ENCODE measurements around the gene HOXA9. TPM values are rescaled to one million over a fixed set of nuclear protein-coding genes. Genes with fewer than 3 reads are reported as not detected.

HOXA9 gene
- total and polyA plus RNA-seq, 2 experiments from 2014 or later: not detected

DNA sequence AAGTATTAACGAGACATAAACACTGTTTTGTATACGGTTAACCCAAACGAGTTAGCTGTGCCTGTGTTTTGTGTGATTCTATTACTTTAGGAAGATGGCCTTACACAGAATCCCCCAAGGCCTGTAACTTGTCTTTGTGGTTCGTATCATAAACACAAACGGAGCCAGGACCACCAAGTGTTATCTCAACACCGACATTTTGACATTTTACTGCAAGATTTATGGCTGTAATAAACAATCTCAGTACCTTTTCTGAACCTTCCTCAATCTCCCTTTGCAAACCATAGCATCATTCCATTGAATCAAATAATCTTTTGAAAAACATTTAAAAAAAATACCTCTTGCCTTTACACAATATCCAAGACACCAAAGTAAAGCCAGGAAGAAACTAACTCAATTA, 32.4 kb downstream of the HOXA9 start:
- Histone ChIP-seq H3K4me1 (ENCODE audit: low read depth) (no peaks in the 10 kb centered on the region), H3K27me3 (peaks cover 100% of the 10 kb centered on the region), H3K27ac (no peak overlapping the region), H3K36me3 (no peaks in the 10 kb centered on the region), H3K9me3 (ENCODE audit: low read depth) (no peaks in the 10 kb centered on the region), H3K4me3 (no peak overlapping the region)
- TF ChIP-seq, protein P1, sequence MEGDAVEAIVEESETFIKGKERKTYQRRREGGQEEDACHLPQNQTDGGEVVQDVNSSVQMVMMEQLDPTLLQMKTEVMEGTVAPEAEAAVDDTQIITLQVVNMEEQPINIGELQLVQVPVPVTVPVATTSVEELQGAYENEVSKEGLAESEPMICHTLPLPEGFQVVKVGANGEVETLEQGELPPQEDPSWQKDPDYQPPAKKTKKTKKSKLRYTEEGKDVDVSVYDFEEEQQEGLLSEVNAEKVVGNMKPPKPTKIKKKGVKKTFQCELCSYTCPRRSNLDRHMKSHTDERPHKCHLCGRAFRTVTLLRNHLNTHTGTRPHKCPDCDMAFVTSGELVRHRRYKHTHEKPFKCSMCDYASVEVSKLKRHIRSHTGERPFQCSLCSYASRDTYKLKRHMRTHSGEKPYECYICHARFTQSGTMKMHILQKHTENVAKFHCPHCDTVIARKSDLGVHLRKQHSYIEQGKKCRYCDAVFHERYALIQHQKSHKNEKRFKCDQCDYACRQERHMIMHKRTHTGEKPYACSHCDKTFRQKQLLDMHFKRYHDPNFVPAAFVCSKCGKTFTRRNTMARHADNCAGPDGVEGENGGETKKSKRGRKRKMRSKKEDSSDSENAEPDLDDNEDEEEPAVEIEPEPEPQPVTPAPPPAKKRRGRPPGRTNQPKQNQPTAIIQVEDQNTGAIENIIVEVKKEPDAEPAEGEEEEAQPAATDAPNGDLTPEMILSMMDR (IDR thresholded peaks at IDR 0.05; ENCODE audit: low read depth, low read length): no peak
- no peak for DNase-seq (ENCODE audit: low read depth in 1 of 2, low spot score in 1 of 2)

DNA sequence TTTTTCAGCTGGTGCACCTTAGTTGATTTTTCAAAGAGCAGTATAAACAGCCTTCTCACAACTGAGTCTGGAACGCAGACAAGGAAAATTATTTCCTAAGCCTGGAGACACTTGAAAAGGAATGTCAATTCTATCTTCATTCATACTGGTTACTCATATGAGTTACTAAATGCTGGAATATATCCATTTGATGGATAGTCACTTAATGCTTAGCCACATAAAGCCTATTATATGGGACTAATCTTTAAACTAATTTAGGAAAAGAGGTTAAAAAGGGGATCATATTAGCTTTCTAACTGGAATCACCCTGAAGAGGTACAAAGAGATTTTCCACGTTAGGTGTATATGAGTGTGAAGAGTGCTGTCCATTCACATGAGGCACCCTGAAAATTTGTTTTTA, 33.1 kb downstream of the HOXA9 start:
- Histone ChIP-seq H3K27ac (no peak overlapping the region), H3K36me3 (no peaks in the 10 kb centered on the region), H3K27me3 (peaks cover 100% of the 10 kb centered on the region), H3K4me1 (ENCODE audit: low read depth) (no peaks in the 10 kb centered on the region), H3K4me3 (no peak overlapping the region), H3K9me3 (ENCODE audit: low read depth) (no peaks in the 10 kb centered on the region)
- TF ChIP-seq, protein P1 (IDR thresholded peaks at IDR 0.05; ENCODE audit: low read depth, low read length): no peak
- no peak for DNase-seq (ENCODE audit: low read depth in 1 of 2, low spot score in 1 of 2)

DNA sequence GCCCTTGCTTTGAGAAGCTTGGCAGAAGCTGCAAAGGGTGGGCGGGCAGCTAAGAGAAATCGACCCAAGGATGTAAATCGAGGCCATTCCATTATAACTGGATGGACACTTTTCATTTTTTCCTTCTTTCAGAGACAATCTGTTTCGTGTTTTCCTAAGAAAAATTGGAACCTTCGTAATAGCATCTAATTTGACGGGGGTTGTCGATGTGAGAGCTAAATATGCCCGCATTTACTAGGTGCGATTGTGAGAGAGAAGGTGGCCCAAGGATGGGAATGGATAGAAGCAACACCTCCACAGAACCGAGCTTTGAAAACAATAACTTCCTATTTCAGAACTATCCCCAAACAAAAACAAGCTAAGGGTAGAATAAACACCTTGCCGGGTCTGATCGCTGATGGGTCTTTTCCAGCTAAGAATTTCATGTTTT, 33.9 kb downstream of the HOXA9 start:
- no peak overlapping the region for H3K27ac ChIP-seq
- no peaks in the 10 kb centered on the region for H3K4me1 ChIP-seq (ENCODE audit: low read depth)
- H3K9me3 ChIP-seq (ENCODE audit: low read depth): no peaks in the 10 kb centered on the region
- H3K4me3 ChIP-seq: peak overlapping the region; percentile 30
- DNase-seq (ENCODE audit: low read depth in 1 of 2, low spot score in 1 of 2): no peak
- H3K36me3 ChIP-seq: no peaks in the 10 kb centered on the region
- H3K27me3 ChIP-seq: peaks cover 100% of the 10 kb centered on the region
- TF ChIP-seq, protein P1 (IDR thresholded peaks at IDR 0.05; ENCODE audit: low read depth, low read length): no peak

DNA sequence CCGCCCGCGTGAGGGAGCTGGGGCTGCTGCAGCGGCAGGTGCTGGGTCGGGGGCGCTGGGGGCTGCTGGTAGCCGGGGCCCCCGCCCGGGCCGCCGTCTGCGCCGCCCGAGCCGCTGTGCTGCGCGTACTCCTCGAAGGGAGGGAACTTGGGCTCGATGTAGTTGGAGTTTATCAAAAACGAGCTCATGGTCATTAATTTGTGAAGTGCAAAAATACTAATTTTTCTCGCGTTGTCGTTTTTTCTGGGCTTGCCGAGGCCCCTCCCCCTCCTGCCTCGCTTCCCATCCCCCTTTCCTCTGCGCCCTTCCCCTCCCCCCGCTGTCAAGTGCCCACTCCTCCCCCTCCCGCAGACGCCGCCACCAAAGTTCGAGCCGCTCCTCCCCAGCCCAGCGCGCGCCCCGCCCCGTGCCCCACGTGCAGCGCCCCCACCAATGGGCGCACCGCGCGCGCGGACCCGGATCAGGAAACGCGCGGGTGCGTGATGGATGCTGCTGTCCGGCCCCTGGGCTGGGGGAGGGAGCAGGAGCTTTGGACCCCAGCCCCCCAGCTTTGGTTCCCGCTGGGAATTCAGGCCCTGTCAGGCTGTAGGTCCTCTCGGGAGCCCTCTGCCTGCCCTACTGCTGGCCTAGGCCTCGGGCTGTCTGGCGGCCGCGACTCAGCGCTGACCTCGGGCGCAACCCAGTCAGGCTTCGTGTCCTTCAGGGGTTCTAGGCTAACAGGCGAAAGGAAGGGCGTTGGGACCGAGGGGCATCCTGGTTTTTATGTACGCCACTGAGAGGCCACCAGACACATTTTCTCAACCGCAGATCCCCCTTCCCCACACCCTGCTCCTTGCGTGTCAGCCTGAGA, 34.6 kb downstream of the HOXA9 start, which contains the start of gene HOXA4:
TSS of gene HOXA4 (minus strand) at position 218 of the 850 bp plus-strand sequence. CDS start at position 194, 24 bp downstream.
- Histone ChIP-seq H3K9me3 (ENCODE audit: low read depth) (no peaks in the 10 kb centered on the region), H3K4me1 (ENCODE audit: low read depth) (no peaks in the 10 kb centered on the region), H3K27ac (no peak within 1 kb of the TSS), H3K27me3 (peaks cover 100% of the 10 kb centered on the region), H3K36me3 (no peaks in the 10 kb centered on the region), H3K4me3 (peak within 1 kb of the TSS; percentile 30)
- peak; percentile 49 to 50 for DNase-seq (ENCODE audit: low read depth in 1 of 2, low spot score in 1 of 2)
- TF ChIP-seq, protein P1 (IDR thresholded peaks at IDR 0.05; ENCODE audit: low read depth, low read length): no peak

DNA sequence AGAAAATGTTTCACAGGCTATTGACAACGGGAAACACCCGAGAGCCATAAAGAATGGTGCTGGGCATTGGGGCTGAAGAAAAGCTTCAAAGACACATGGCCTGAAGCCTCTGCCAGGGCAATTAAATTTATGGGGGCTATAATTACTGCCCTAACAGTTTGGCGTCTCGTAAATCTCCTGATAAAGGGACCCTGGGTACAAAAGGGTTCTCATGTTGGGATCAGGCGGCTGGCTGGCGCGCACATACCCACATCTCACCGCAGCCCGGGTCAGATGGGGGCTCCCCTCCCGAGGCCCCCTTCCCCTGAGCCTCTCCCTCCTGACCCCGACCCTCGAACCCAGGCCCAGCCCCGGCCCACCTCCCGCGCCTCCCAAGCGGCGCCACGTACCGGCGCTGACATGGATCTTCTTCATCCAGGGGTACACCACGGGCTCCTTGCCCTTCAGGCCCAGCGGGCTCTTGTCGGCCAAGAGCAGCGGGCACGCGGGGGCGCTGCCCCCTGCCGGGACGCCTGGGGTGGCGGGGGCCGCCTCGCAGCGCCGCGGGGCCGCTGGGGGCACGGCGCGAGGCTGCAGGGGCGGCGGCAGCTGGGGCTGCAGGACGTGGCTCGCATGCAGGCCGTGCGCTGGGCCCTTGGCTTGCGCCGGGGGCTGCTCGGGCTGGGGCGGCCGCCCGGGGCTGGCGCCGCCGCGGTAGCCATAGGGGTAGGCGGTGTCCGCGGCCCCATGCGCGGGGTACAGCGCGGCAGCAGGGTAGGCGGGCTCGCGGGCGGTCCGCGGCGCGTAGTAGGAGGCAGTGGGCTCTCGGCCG, 35.4 kb downstream of the HOXA9 start:
- TF ChIP-seq, protein P1 (IDR thresholded peaks at IDR 0.05; ENCODE audit: low read depth, low read length): no peak
- peak overlapping the region; percentile 30 for H3K4me3 ChIP-seq
- H3K4me1 ChIP-seq (ENCODE audit: low read depth): no peaks in the 10 kb centered on the region
- no peaks in the 10 kb centered on the region for H3K36me3 ChIP-seq
- peaks cover 100% of the 10 kb centered on the region for H3K27me3 ChIP-seq
- H3K9me3 ChIP-seq (ENCODE audit: low read depth): no peaks in the 10 kb centered on the region
- no peak for DNase-seq (ENCODE audit: low read depth in 1 of 2, low spot score in 1 of 2)
- H3K27ac ChIP-seq: no peak overlapping the region
